ENCODE measurements around the gene PCYT1A.
"Not testable (repeated sequence)": the region's sequence is repeated elsewhere in the genome, so short reads cannot be mapped to it uniquely, and the experiment has no call there.

PCYT1A gene

GRCh38 chr3:196210673-196211556 lies 76.6 kb downstream of the PCYT1A start, which contains the start of gene ZDHHC19:
TSS of gene ZDHHC19 (minus strand) at chr3:196211400. CDS start at chr3:196211315, 85 bp downstream.
- no peak for DNase-seq

GRCh38 chr3:196209944-196210672 lies 77.4 kb downstream of the PCYT1A start:
- not testable (repeated sequence) for DNase-seq

- no peak for DNase-seq
Observed at GRCh38 chr3:196208942-196209695, 78.4 kb downstream of the PCYT1A start.

GRCh38 chr3:196207833-196208607 lies 79.5 kb downstream of the PCYT1A start:
- DNase-seq, result peak; percentile 43

- no peak for DNase-seq
Observed at GRCh38 chr3:196207159-196207832, 80.2 kb downstream of the PCYT1A start.

- DNase-seq, result not testable (repeated sequence)
Observed at GRCh38 chr3:196205442-196206205, 81.9 kb downstream of the PCYT1A start.

- DNase-seq, result no peak
Observed at GRCh38 chr3:196203846-196204245, 83.7 kb downstream of the PCYT1A start.

- no peak for DNase-seq
Observed at GRCh38 chr3:196202516-196202970, 85.0 kb downstream of the PCYT1A start.

GRCh38 chr3:196198771-196199753 lies 88.5 kb downstream of the PCYT1A start:
- no peak for DNase-seq

GRCh38 chr3:196198081-196198675 lies 89.3 kb downstream of the PCYT1A start:
- DNase-seq, result no peak

GRCh38 chr3:196197524-196197923 lies 90.0 kb downstream of the PCYT1A start:
- no peak for DNase-seq

- no peak for DNase-seq
Observed at GRCh38 chr3:196195664-196196265, 91.8 kb downstream of the PCYT1A start.

- DNase-seq, result no peak
Observed at GRCh38 chr3:196194542-196194915, 93.0 kb downstream of the PCYT1A start.

- no peak for DNase-seq
Observed at GRCh38 chr3:196193736-196194541, 93.6 kb downstream of the PCYT1A start.

GRCh38 chr3:196193133-196193735 lies 94.3 kb downstream of the PCYT1A start:
- no peak for DNase-seq

- DNase-seq, result no peak
Observed at GRCh38 chr3:196192524-196193051, 94.9 kb downstream of the PCYT1A start.

- DNase-seq, result peak; percentile 70
Observed at GRCh38 chr3:196192036-196192523, 95.4 kb downstream of the PCYT1A start.

Data from CD4-positive, alpha-beta T cell treated with Interleukin-4 for 4 hours (primary cell).